ENCODE results near the gene GJB3.
"Not testable (repeated sequence)": the region's sequence is repeated elsewhere in the genome, so short reads cannot be mapped to it uniquely, and the experiment has no call there.

GJB3 gene

GRCh38 chr1:34786521-34787325 is 5.7 kb downstream of the GJB3 start:
- DNase-seq (ENCODE audit: low read depth), result peak; percentile 73

- DNase-seq (ENCODE audit: low read depth), result peak; percentile 35
These were observed 6.7 kb downstream of the GJB3 start for GRCh38 chr1:34787461-34788420.

- DNase-seq (ENCODE audit: low read depth), result no peak
These were observed 10.0 kb downstream of the GJB3 start for GRCh38 chr1:34790985-34791384.

- DNase-seq (ENCODE audit: low read depth), result no peak
These were observed 11.4 kb downstream of the GJB3 start for GRCh38 chr1:34792424-34792823.

GRCh38 chr1:34792868-34793727 is 12.1 kb downstream of the GJB3 start, which contains the start of gene GJA4:
Gene GJA4, plus strand, starts transcription at chr1:34792999. Its CDS starts 1,215 bp downstream, at chr1:34794214.
- DNase-seq (ENCODE audit: low read depth), result no peak

GRCh38 chr1:34794001-34794789 is 13.2 kb downstream of the GJB3 start:
- DNase-seq (ENCODE audit: low read depth), result no peak

- DNase-seq (ENCODE audit: low read depth), result no peak
These were observed 13.8 kb downstream of the GJB3 start for GRCh38 chr1:34794790-34795180.

GRCh38 chr1:34795916-34796315 is 14.9 kb downstream of the GJB3 start:
- DNase-seq (ENCODE audit: low read depth), result no peak

- DNase-seq (ENCODE audit: low read depth), result no peak
These were observed 16.0 kb downstream of the GJB3 start for GRCh38 chr1:34796990-34797389.

GRCh38 chr1:34800214-34800613 is 19.2 kb downstream of the GJB3 start:
- DNase-seq (ENCODE audit: low read depth), result peak; percentile 58

GRCh38 chr1:34803770-34804169 is 22.8 kb downstream of the GJB3 start:
- DNase-seq (ENCODE audit: low read depth), result no peak

GRCh38 chr1:34806396-34806795 is 25.4 kb downstream of the GJB3 start:
- DNase-seq (ENCODE audit: low read depth), result peak; percentile 33

GRCh38 chr1:34808051-34808810 is 27.2 kb downstream of the GJB3 start:
- DNase-seq (ENCODE audit: low read depth), result no peak

GRCh38 chr1:34810781-34811180 is 29.8 kb downstream of the GJB3 start:
- not testable (repeated sequence) for DNase-seq (ENCODE audit: low read depth)

GRCh38 chr1:34816332-34816731 is 35.3 kb downstream of the GJB3 start:
- DNase-seq (ENCODE audit: low read depth), result no peak

- DNase-seq (ENCODE audit: low read depth), result no peak
These were observed 35.8 kb downstream of the GJB3 start for GRCh38 chr1:34816778-34817177.

- DNase-seq (ENCODE audit: low read depth), result not testable (repeated sequence)
These were observed 37.8 kb downstream of the GJB3 start for GRCh38 chr1:34818862-34819261.

- no peak for DNase-seq (ENCODE audit: low read depth)
These were observed 41.2 kb downstream of the GJB3 start for GRCh38 chr1:34822202-34822601.

- DNase-seq (ENCODE audit: low read depth), result no peak
These were observed 43.9 kb downstream of the GJB3 start for GRCh38 chr1:34824817-34825454.

Measured in iris pigment epithelial cell (primary cell).